GM23248 (cell line): ENCODE results near the gene QSER1.

ENCODE experiments used
- EZH2 ChIP-seq: fragments of 200-600 bp; sonication (generic); IDR thresholded peaks from 2 replicates; pipeline ENCODE4 v1.6.1; 2018; ENCODE audit warnings: antibody characterized with exemption, mild to moderate bottlenecking; ENCODE audit not compliant: insufficient read depth, poor library complexity, severe bottlenecking
- EZH2phosphoT487 ChIP-seq: fragments of 200-600 bp; sonication (generic); IDR thresholded peaks from 2 replicates; pipeline ENCODE4 v1.6.1; 2018; ENCODE audit warnings: antibody characterized with exemption, moderate library complexity, mild to moderate bottlenecking, low read depth; ENCODE audit not compliant: insufficient read depth

DNA sequence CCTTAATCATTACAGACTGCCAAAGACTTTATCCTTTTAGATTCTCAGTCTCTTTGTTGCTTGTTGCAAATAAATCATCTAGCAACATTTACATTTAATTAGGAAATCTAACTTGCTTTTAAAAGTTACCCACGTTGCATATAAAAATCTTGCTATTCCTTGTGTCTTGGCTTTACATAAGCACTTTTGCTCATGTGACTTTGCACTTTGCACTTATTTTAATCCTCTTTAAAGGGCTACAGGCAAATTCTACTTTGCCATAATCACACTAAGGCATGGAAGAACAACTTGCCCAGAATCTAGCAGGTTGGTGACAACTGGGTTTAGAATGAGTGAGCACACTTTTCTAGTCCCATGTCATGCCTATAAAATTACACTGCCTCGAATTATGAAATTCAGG, 37.0 kb upstream of the QSER1 start:
- TF ChIP-seq EZH2phosphoT487, result no peak
- TF ChIP-seq EZH2, result no peak
